Activated naive CD8-positive, alpha-beta T cell treated with anti-CD3 and anti-CD28 coated beads for 36 hours (primary cell): ENCODE results near the gene ITGBL1. TPM values are rescaled to one million over a fixed set of nuclear protein-coding genes. Genes with fewer than 3 reads are reported as not detected.

Experiments
- DNase-seq: peaks from one replicate; pipeline ENCODE4 v3.0.0; 2021
- H3K27ac Mint-ChIP-seq: one replicate; pipeline ENCODE4 v1.8.0; 2022; ENCODE audit warnings: mild to moderate bottlenecking, moderate library complexity, mixed read lengths
- H3K27me3 Mint-ChIP-seq: one replicate; pipeline ENCODE4 v1.8.0; 2022; ENCODE audit warnings: mild to moderate bottlenecking, mixed read lengths
- H3K36me3 Mint-ChIP-seq: one replicate; pipeline ENCODE4 v1.8.0; 2021; ENCODE audit warnings: mild to moderate bottlenecking, mixed read lengths
- H3K4me1 Mint-ChIP-seq: one replicate; pipeline ENCODE4 v1.8.0; 2021; ENCODE audit warnings: mixed read lengths
- H3K4me3 Mint-ChIP-seq: one replicate; pipeline ENCODE4 v1.8.0; 2022; ENCODE audit warnings: mild to moderate bottlenecking, moderate library complexity, mixed read lengths
- H3K9me3 Mint-ChIP-seq: one replicate; pipeline ENCODE4 v1.8.0; 2022; ENCODE audit warnings: mixed read lengths
- total RNA-seq, 2 experiments: library from RNA; stranded (reverse); gene quantifications; one replicate each; pipeline ENCODE4 v1.2.3, GENCODE V29; 2021

Gene ITGBL1
- total RNA-seq, 2 experiments from 2014 or later: not detected

DNA sequence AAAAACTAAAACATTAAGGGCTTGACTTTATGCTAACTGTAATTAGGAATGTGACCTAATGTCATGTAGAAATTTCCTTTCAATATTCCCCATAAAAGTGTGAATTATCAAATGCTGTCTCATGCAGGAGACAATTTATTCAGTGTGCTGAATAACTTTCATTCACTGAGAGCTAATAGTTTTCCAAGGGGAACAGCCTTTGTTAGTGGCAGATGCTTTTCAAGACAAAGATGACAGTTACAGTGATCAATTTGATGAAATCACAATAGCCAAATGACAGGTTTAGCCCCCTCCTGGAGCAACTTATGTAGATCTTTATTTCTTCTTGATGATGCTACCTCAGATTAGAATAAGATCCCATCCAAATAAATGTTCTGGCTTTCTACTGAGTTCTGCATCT, 275.5 kb downstream of the ITGBL1 start:
- no peak for DNase-seq
- Mint-ChIP-seq H3K27me3 (no peaks in the 10 kb centered on the region), H3K4me3 (no peak overlapping the region), H3K27ac (no peak overlapping the region), H3K4me1 (no peaks in the 10 kb centered on the region), H3K9me3 (no peaks in the 10 kb centered on the region), H3K36me3 (no peaks in the 10 kb centered on the region)

GRCh38 chr13:101728615-101729014, 276.1 kb downstream of the ITGBL1 start:
- Mint-ChIP-seq H3K27ac (no peak overlapping the region), H3K4me3 (no peak overlapping the region), H3K9me3 (no peaks in the 10 kb centered on the region), H3K27me3 (no peaks in the 10 kb centered on the region), H3K36me3 (no peaks in the 10 kb centered on the region), H3K4me1 (no peaks in the 10 kb centered on the region)
- DNase-seq: no peak

GRCh38 chr13:101730420-101731000, 278.0 kb downstream of the ITGBL1 start:
- Mint-ChIP-seq H3K9me3 (no peaks in the 10 kb centered on the region), H3K36me3 (no peaks in the 10 kb centered on the region), H3K27me3 (no peaks in the 10 kb centered on the region), H3K4me3 (no peak overlapping the region), H3K27ac (no peak overlapping the region), H3K4me1 (no peaks in the 10 kb centered on the region)
- no peak for DNase-seq

- Mint-ChIP-seq H3K27ac (no peak overlapping the region), H3K9me3 (no peaks in the 10 kb centered on the region), H3K27me3 (no peaks in the 10 kb centered on the region), H3K4me1 (no peaks in the 10 kb centered on the region), H3K36me3 (no peaks in the 10 kb centered on the region), H3K4me3 (no peak overlapping the region)
- DNase-seq: no peak
Measured at GRCh38 chr13:101736566-101736965, 284.1 kb downstream of the ITGBL1 start.

- H3K9me3 Mint-ChIP-seq: no peaks in the 10 kb centered on the region
- no peak overlapping the region for H3K4me3 Mint-ChIP-seq
- H3K27ac Mint-ChIP-seq: no peak overlapping the region
- no peaks in the 10 kb centered on the region for H3K36me3 Mint-ChIP-seq
- DNase-seq: no peak
- no peaks in the 10 kb centered on the region for H3K4me1 Mint-ChIP-seq
- H3K27me3 Mint-ChIP-seq: peaks cover 5% of the 10 kb centered on the region
Measured at GRCh38 chr13:101738336-101738735, 285.9 kb downstream of the ITGBL1 start.

DNA sequence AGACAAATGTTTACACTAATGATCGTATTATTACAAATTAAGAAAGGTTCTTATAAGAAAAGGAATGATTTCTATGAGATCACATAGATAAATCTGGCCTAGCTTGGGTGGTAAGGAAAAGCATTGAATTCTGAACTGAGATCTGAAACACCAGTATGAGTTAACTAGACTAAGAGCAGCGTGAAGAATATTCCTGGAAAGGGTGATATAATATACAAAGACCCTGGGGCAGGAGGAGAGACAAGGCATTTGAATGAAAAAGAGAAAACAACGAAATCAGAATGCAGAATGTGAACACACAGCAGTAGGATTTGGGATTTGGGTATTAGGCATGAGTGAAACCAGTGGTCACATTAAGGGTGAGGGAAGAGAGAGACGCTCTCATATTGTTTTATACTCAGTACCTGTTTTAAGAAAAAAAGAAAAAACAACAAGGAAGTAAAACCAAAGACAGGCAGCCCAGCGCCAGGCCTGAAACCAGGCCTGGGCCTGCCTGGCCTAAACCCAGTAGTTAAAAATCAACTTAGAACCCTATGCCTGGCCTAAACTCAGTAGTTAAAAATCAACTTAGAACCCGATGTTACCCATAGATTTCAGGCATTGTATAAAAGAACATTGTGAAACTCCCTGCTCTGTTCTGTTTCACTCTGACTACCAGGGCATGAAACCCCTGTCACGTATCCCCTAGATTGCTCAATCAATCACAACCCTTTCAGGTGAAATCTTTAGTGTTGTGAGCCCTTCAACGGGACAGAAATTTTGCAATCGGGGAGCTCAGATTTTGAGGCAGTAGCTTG, 287.1 kb downstream of the ITGBL1 start:
- Mint-ChIP-seq H3K36me3 (no peaks in the 10 kb centered on the region), H3K27ac (no peak overlapping the region), H3K4me1 (no peaks in the 10 kb centered on the region), H3K9me3 (no peaks in the 10 kb centered on the region), H3K4me3 (no peak overlapping the region), H3K27me3 (peaks cover 9% of the 10 kb centered on the region)
- no peak for DNase-seq

DNA sequence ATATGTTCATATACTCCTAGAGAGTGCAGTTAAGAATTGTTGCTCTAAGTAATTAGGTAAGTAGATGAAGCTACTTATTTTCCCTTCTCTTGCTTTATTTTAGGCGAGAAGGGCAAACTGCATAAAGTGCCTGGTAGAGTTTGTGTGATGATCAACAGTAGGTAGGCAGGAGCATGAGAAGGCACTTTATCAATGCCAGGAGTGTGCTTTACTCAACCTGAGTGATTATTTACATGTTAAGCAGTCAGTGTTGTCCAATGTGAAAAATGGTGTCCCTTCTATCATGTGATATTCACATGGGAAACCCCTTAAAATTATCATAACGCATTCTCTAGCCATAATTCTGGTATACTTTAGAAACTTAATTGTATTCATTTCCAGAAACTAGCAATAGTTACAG, 294.0 kb downstream of the ITGBL1 start:
- DNase-seq: no peak
- Mint-ChIP-seq H3K4me3 (no peak overlapping the region), H3K27me3 (peaks cover 26% of the 10 kb centered on the region), H3K9me3 (no peaks in the 10 kb centered on the region), H3K4me1 (no peaks in the 10 kb centered on the region), H3K27ac (no peak overlapping the region), H3K36me3 (no peaks in the 10 kb centered on the region)

- H3K27ac Mint-ChIP-seq: no peak overlapping the region
- no peaks in the 10 kb centered on the region for H3K9me3 Mint-ChIP-seq
- H3K4me3 Mint-ChIP-seq: no peak overlapping the region
- H3K36me3 Mint-ChIP-seq: no peaks in the 10 kb centered on the region
- peaks cover 26% of the 10 kb centered on the region for H3K27me3 Mint-ChIP-seq
- H3K4me1 Mint-ChIP-seq: no peaks in the 10 kb centered on the region
- DNase-seq: no peak
Measured at GRCh38 chr13:101747039-101747438, 294.6 kb downstream of the ITGBL1 start.

- Mint-ChIP-seq H3K27me3 (peaks cover 17% of the 10 kb centered on the region), H3K4me1 (no peaks in the 10 kb centered on the region), H3K27ac (no peak overlapping the region), H3K36me3 (no peaks in the 10 kb centered on the region), H3K9me3 (no peaks in the 10 kb centered on the region), H3K4me3 (no peak overlapping the region)
- no peak for DNase-seq
Measured at GRCh38 chr13:101749584-101749983, 297.1 kb downstream of the ITGBL1 start.

DNA sequence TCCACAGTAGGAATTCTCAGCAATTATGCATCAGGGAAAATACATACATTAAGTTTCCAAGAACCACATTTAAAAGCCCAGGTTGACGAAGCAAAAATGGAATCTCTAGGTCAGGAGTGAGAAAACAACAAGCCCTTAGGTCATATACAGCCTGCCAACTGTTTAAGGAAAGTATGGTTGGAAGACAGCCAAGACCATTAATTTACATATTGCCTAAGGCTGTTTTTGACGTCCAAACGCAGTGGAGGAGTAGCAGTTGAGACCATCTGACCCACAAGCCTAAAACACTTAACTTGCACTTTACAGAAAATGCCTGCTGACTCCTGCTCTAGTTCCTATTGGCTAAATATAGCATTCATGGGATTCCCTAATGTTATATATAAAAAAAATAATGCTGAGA, 299.0 kb downstream of the ITGBL1 start:
- DNase-seq: no peak
- Mint-ChIP-seq H3K4me1 (no peaks in the 10 kb centered on the region), H3K27ac (no peak overlapping the region), H3K4me3 (no peak overlapping the region), H3K9me3 (no peaks in the 10 kb centered on the region), H3K36me3 (no peaks in the 10 kb centered on the region), H3K27me3 (peaks cover 17% of the 10 kb centered on the region)

GRCh38 chr13:101752432-101752831, 300.0 kb downstream of the ITGBL1 start:
- Mint-ChIP-seq H3K9me3 (no peaks in the 10 kb centered on the region), H3K4me1 (no peaks in the 10 kb centered on the region), H3K36me3 (no peaks in the 10 kb centered on the region), H3K27ac (no peak overlapping the region), H3K4me3 (no peak overlapping the region), H3K27me3 (peaks cover 9% of the 10 kb centered on the region)
- no peak for DNase-seq

GRCh38 chr13:101755228-101755887, 302.9 kb downstream of the ITGBL1 start:
- H3K27me3 Mint-ChIP-seq: peaks cover 12% of the 10 kb centered on the region
- no peaks in the 10 kb centered on the region for H3K36me3 Mint-ChIP-seq
- H3K4me1 Mint-ChIP-seq: no peaks in the 10 kb centered on the region
- H3K27ac Mint-ChIP-seq: no peak overlapping the region
- no peaks in the 10 kb centered on the region for H3K9me3 Mint-ChIP-seq
- DNase-seq: no peak
- H3K4me3 Mint-ChIP-seq: no peak overlapping the region

DNA sequence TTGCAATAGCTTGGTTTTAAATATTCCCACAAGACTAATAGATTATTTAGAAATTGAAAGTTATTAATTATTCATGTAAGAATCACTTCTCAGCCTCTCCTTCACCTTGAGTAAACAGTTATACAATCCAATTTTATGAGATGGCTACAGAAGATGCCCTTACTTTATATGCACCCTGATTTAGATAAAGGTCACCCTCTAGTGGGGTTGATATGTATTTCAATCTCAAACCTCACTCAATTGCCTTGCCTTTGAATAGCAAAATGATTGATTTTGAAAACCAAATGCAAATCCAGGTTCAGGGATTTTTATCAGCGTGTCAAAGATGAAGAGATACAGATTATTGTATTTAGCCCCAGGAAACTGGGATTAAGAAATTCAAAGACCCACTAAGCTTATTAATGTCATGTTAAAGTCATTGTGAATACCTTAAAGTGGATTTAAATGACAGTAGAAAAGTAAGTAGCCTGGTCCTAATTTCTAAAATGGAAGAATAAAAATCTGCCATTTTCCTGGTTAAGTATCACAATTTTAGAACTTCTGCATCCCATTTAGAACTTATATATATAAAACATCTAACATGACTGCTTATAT, 305.1 kb downstream of the ITGBL1 start:
- no peaks in the 10 kb centered on the region for H3K9me3 Mint-ChIP-seq
- DNase-seq: no peak
- no peaks in the 10 kb centered on the region for H3K4me1 Mint-ChIP-seq

GRCh38 chr13:101763191-101763590, 310.7 kb downstream of the ITGBL1 start:
- Mint-ChIP-seq H3K27ac (no peak overlapping the region), H3K36me3 (no peaks in the 10 kb centered on the region), H3K4me1 (no peaks in the 10 kb centered on the region), H3K4me3 (no peak overlapping the region), H3K27me3 (peaks cover 21% of the 10 kb centered on the region), H3K9me3 (no peaks in the 10 kb centered on the region)
- no peak for DNase-seq

More for the DNA sequence above, 305.1 kb downstream of the ITGBL1 start:
- H3K36me3 Mint-ChIP-seq: no peaks in the 10 kb centered on the region
- H3K4me3 Mint-ChIP-seq: no peak overlapping the region
- H3K27ac Mint-ChIP-seq: no peak overlapping the region
- H3K27me3 Mint-ChIP-seq: peaks cover 16% of the 10 kb centered on the region
